H1 (cell line): ENCODE results near the gene USP9Y. TPM values are rescaled to one million over a fixed set of nuclear protein-coding genes. Genes with fewer than 3 reads are reported as not detected.

ENCODE experiments used
- CTCF ChIA-PET: fragments of 300-600 bp; sonication (Branson Sonifier 250); formaldehyde crosslinking; loops from one replicate; lab custom pipeline; 2021; ENCODE audit not compliant: partially characterized antibody; lab: Charles Lee
- POLR2A ChIA-PET: fragments of 300-600 bp; sonication (Branson Sonifier 250); formaldehyde crosslinking; loops from one replicate; lab custom pipeline; 2021; ENCODE audit warnings: inconsistent platforms; ENCODE audit not compliant: partially characterized antibody; lab: Charles Lee
- DNase-seq, 2 experiments: peaks; one replicate each; pipeline versions ENCODE4 v3.0.0 to v3.0.0-alpha.2; 2010 to 2022; ENCODE audit warnings: low spot score in 2 of 2, low read depth in 1 of 2, mixed read lengths in 1 of 2
- FAIRE-seq: peaks from 2 replicates; lab custom pipeline; 2011; peaks lifted over from hg19 to GRCh38; lab: Jason Lieb, UNC
- H2AFZ ChIP-seq: 2 replicates; pipeline ENCODE4 v1.8.1; 2012; ENCODE audit warnings: low read length, inconsistent platforms
- H2AK5ac ChIP-seq: 2 replicates; pipeline ENCODE4 v1.6.1; 2013; ENCODE audit warnings: low read depth, low read length
- H2BK120ac ChIP-seq: replicated peaks from 2 replicates; pipeline ENCODE3; 2013; ENCODE audit warnings: low read depth, low read length, inconsistent platforms
- H2BK12ac ChIP-seq: 2 replicates; pipeline ENCODE4 v1.6.1; 2013; ENCODE audit warnings: low read depth, low read length
- H2BK15ac ChIP-seq: 2 replicates; pipeline ENCODE4 v1.6.1; 2013; ENCODE audit warnings: low read length
- H2BK20ac ChIP-seq: 2 replicates; pipeline ENCODE4 v1.6.1; 2013; ENCODE audit warnings: low read length
- H2BK5ac ChIP-seq: 2 replicates; pipeline ENCODE4 v1.6.1; 2013; ENCODE audit warnings: low read depth, low read length
- H3K14ac ChIP-seq: 2 replicates; pipeline ENCODE4 v1.6.1; 2013; ENCODE audit warnings: inconsistent platforms; ENCODE audit not compliant: insufficient read length
- H3K18ac ChIP-seq: 2 replicates; pipeline ENCODE4 v1.6.1; 2013; ENCODE audit warnings: low read length; ENCODE audit errors: extremely low read depth
- H3K23ac ChIP-seq: 2 replicates; pipeline ENCODE4 v1.6.1; 2013; ENCODE audit warnings: inconsistent platforms; ENCODE audit not compliant: insufficient read length
- H3K23me2 ChIP-seq: 2 replicates; pipeline ENCODE4 v1.6.1; 2013; ENCODE audit warnings: low read depth, low read length
- H3K27ac ChIP-seq: 2 replicates; pipeline ENCODE4 v1.6.1; 2011; ENCODE audit warnings: low read depth, low read length, inconsistent platforms
- H3K27me3 ChIP-seq, 4 experiments: replicated peaks in 1 of 4; 1 replicate in 1 of 4; 2 replicates in 3 of 4; pipeline versions ENCODE4 v1.6.1 to v1.8.1; 2011 to 2013; ENCODE audit warnings: low read length in 3 of 4, mild to moderate bottlenecking in 3 of 4, inconsistent platforms in 2 of 4, mixed read lengths in 2 of 4, moderate library complexity in 1 of 4; ENCODE audit not compliant: control insufficient read depth in 3 of 4, insufficient read depth in 3 of 4; ENCODE audit errors: extremely low read depth in 1 of 4
- H3K36me3 ChIP-seq, 4 experiments: 2 replicates each; pipeline versions ENCODE4 v1.6.1 to v1.8.1; 2011 to 2013; ENCODE audit warnings: mild to moderate bottlenecking in 4 of 4, low read length in 3 of 4, moderate library complexity in 2 of 4, control low read depth in 1 of 4, inconsistent platforms in 1 of 4; ENCODE audit not compliant: insufficient read depth in 4 of 4, control insufficient read depth in 2 of 4
- H3K4ac ChIP-seq: replicated peaks from 2 replicates; pipeline ENCODE3; 2013; ENCODE audit warnings: low read length, low read depth, mixed read lengths, inconsistent platforms; ENCODE audit not compliant: insufficient read length
- H3K4me1 ChIP-seq, 4 experiments: replicated peaks in 1 of 4; 1 replicate in 1 of 4; 2 replicates in 3 of 4; pipeline versions ENCODE4 v1.6.1 to v1.8.1; 2011 to 2013; ENCODE audit warnings: low read length in 3 of 4, inconsistent platforms in 2 of 4, mixed read lengths in 1 of 4; ENCODE audit not compliant: insufficient read depth in 4 of 4, control insufficient read depth in 3 of 4
- H3K4me2 ChIP-seq, 2 experiments: 2 replicates each; pipeline versions ENCODE4 v1.6.1 to v1.8.1; 2011 to 2013; ENCODE audit warnings: low read depth in 2 of 2, low read length in 2 of 2, control low read depth in 1 of 2, inconsistent platforms in 1 of 2, mild to moderate bottlenecking in 1 of 2; ENCODE audit not compliant: insufficient read depth in 1 of 2
- H3K4me3 ChIP-seq, 4 experiments: fragments of 200-600, 300-600 bp in 1 of 4; sonication (generic), shearing (Covaris generic), sonication (Bioruptor Twin) in 1 of 4; 2 replicates each; pipeline versions ENCODE4 v1.5.1 to v1.8.1; 2011 to 2016; ENCODE audit warnings: low read length in 4 of 4, low read depth in 3 of 4, control low read depth in 2 of 4, inconsistent platforms in 2 of 4, mild to moderate bottlenecking in 2 of 4, mixed read lengths in 1 of 4, moderate library complexity in 1 of 4; ENCODE audit not compliant: insufficient read depth in 2 of 4; ENCODE audit errors: extremely low read depth in 1 of 4
- H3K56ac ChIP-seq: replicated peaks from 2 replicates; pipeline ENCODE3; 2013; ENCODE audit warnings: low read depth, mild to moderate bottlenecking, mixed read lengths, low read length, inconsistent platforms; ENCODE audit not compliant: insufficient read length
- H3K79me1 ChIP-seq: 2 replicates; pipeline ENCODE4 v1.6.1; 2013; ENCODE audit warnings: low read depth, low read length, control low read depth
- H3K79me2 ChIP-seq, 2 experiments: 2 replicates each; pipeline versions ENCODE4 v1.6.1 to v1.8.1; 2012 to 2013; ENCODE audit warnings: low read length in 2 of 2, mild to moderate bottlenecking in 2 of 2, inconsistent platforms in 1 of 2; ENCODE audit not compliant: insufficient read depth in 2 of 2, control insufficient read depth in 1 of 2
- H3K9ac ChIP-seq, 4 experiments: replicated peaks in 1 of 4; 1 replicate in 1 of 4; 2 replicates in 3 of 4; pipeline versions ENCODE4 v1.6.1 to v1.8.1; 2011 to 2013; ENCODE audit warnings: low read depth in 3 of 4, low read length in 3 of 4, control low read depth in 2 of 4, mild to moderate bottlenecking in 2 of 4, moderate library complexity in 2 of 4, inconsistent platforms in 1 of 4; ENCODE audit errors: extremely low read depth in 1 of 4
- H3K9me3 ChIP-seq, 2 experiments: 2 replicates each; pipeline versions ENCODE4 v1.6.1 to v1.8.1; 2012 to 2013; ENCODE audit warnings: mild to moderate bottlenecking in 2 of 2, moderate library complexity in 2 of 2, control low read depth in 1 of 2, inconsistent platforms in 1 of 2, low read depth in 1 of 2, low read length in 1 of 2, mixed read lengths in 1 of 2; ENCODE audit not compliant: insufficient read depth in 2 of 2
- H4K20me1 ChIP-seq, 2 experiments: replicated peaks in 1 of 2; 2 replicates each; pipeline versions ENCODE3 to v1.8.1; 2011 to 2013; ENCODE audit warnings: inconsistent platforms in 2 of 2, low read length in 2 of 2, mild to moderate bottlenecking in 1 of 2; ENCODE audit not compliant: insufficient read depth in 2 of 2, control insufficient read depth in 1 of 2
- H4K5ac ChIP-seq: 2 replicates; pipeline ENCODE4 v1.6.1; 2013; ENCODE audit warnings: low read length, low read depth, mixed read lengths, inconsistent platforms; ENCODE audit not compliant: insufficient read length
- H4K8ac ChIP-seq: 2 replicates; pipeline ENCODE4 v1.8.0; 2013; ENCODE audit warnings: mild to moderate bottlenecking, moderate library complexity, low read length, inconsistent platforms; ENCODE audit not compliant: insufficient read depth; ENCODE audit errors: extremely low read depth
- H4K91ac ChIP-seq: replicated peaks from 2 replicates; pipeline ENCODE3; 2013; ENCODE audit warnings: low read length, mixed read lengths, inconsistent platforms; ENCODE audit not compliant: insufficient read length
- BRCA1 ChIP-seq: IDR thresholded peaks from 2 replicates; pipeline ENCODE4 v1.6.1; 2012; ENCODE audit warnings: low read depth, low read length, improper control_type of control experiment
- CBX8 ChIP-seq: fragments of 300-800, 300-1000 bp; sonication (generic); IDR thresholded peaks from 2 replicates; pipeline ENCODE4 v1.7.1; 2016; ENCODE audit warnings: low read depth, low read length, borderline replicate concordance
- CREB1 ChIP-seq: IDR thresholded peaks from 2 replicates; pipeline ENCODE4 v1.6.1; 2012; ENCODE audit warnings: inconsistent platforms
- HDAC2 ChIP-seq, 2 experiments: fragments of 300-600 bp in 1 of 2; sonication (generic) in 1 of 2; IDR thresholded peaks; 2 replicates each; pipeline ENCODE4 v1.6.1; 2011 to 2012; ENCODE audit warnings: low read depth in 2 of 2, low read length in 2 of 2, mild to moderate bottlenecking in 2 of 2, moderate library complexity in 2 of 2, borderline replicate concordance in 1 of 2, inconsistent platforms in 1 of 2
- POLR2A ChIP-seq, 2 experiments: IDR thresholded peaks; 1 replicate in 1 of 2; 2 replicates in 1 of 2; pipeline ENCODE4 v1.6.1; 2011; ENCODE audit warnings: low read depth in 2 of 2, low read length in 2 of 2, mild to moderate bottlenecking in 2 of 2; ENCODE audit errors: control extremely low read depth in 1 of 2
- SUZ12 ChIP-seq: fragments of 200-600 bp; sonication (generic); IDR thresholded peaks from 2 replicates; pipeline ENCODE4 v1.6.1; 2012; ENCODE audit warnings: mild to moderate bottlenecking, inconsistent platforms, low read length, moderate library complexity, mixed read lengths
- TBP ChIP-seq: IDR thresholded peaks from 2 replicates; pipeline ENCODE4 v1.6.1; 2011; ENCODE audit warnings: low read depth, low read length, improper control_type of control experiment
- TCF12 ChIP-seq: IDR thresholded peaks from 2 replicates; pipeline ENCODE4 v1.6.1; 2011; ENCODE audit warnings: low read depth, mild to moderate bottlenecking, low read length
- TEAD4 ChIP-seq: IDR thresholded peaks from 2 replicates; pipeline ENCODE4 v1.6.1; 2012; ENCODE audit warnings: low read depth, low read length, inconsistent platforms, mixed read lengths
- USF2 ChIP-seq: IDR thresholded peaks from 2 replicates; pipeline ENCODE4 v1.6.1; 2011; ENCODE audit warnings: low read length, improper control_type of control experiment
- ZNF274 ChIP-seq: IDR thresholded peaks from 2 replicates; pipeline ENCODE4 v1.7.0; 2012; ENCODE audit warnings: low read length, borderline replicate concordance; ENCODE audit errors: extremely low read depth
- polyA plus RNA-seq, 7 experiments: library from polyadenylated mRNA; depleted of rRNA in 3 of 7; stranded (reverse) in 5 of 7; unstranded in 2 of 7; fragments of >200 nt in 5 of 7; fragments of 200-250 nt in 2 of 7; gene quantifications; 1 replicate in 5 of 7; 2 replicates in 1 of 7; 4 replicates in 1 of 7; pipeline versions ENCODE4 v1.2.1 to v1.2.3, GENCODE V29; 2011 to 2013; ENCODE audit warnings: missing spikeins in 2 of 7, mixed read lengths in 2 of 7
- total RNA-seq: library from RNA; stranded (reverse); fragmentation: NEBNext Ultra II Directional; extraction: Animal tissue kit (Norgen Biotek cat#: 25700); gene quantifications from 2 replicates; pipeline ENCODE4 v1.2.1, GENCODE V29; 2021

USP9Y gene
- total and polyA plus RNA-seq, 2 of the 8 experiments (the other 6 are each of a cell fraction or from before 2014, with no cell fraction given) = 28.3 to 34.1 TPM

GRCh38 chrY:12855791-12856275 lies 154.8 kb downstream of the USP9Y start:
- ChIA-PET CTCF (no interaction called here), POLR2A (no interaction called here)
- H3K36me3 ChIP-seq = peaks cover 0 to 21% (median 6%) of the 10 kb centered on the region in 4 experiments
- no peaks in the 10 kb centered on the region for H3K79me2 ChIP-seq
- no peaks in the 10 kb centered on the region for H4K20me1 ChIP-seq
- H3K4ac ChIP-seq = no peak overlapping the region
- no peak overlapping the region for H2BK15ac ChIP-seq
- no peak for DNase-seq
- H2AFZ ChIP-seq = no peak overlapping the region
- no peak overlapping the region for H3K27ac ChIP-seq
- no peak overlapping the region for H3K4me2 ChIP-seq
- H2BK5ac ChIP-seq = no peak overlapping the region
- no peak overlapping the region for H3K4me3 ChIP-seq
- no peak overlapping the region for H3K23ac ChIP-seq
- no peaks in the 10 kb centered on the region for H3K9me3 ChIP-seq
- H2BK120ac ChIP-seq = no peak overlapping the region
- H2BK12ac ChIP-seq = no peak overlapping the region
- H3K56ac ChIP-seq = no peak overlapping the region
- no peak overlapping the region for H2BK20ac ChIP-seq
- no peak overlapping the region for H3K18ac ChIP-seq
- no peak overlapping the region for H3K9ac ChIP-seq
- H3K79me1 ChIP-seq = no peaks in the 10 kb centered on the region
- no peak overlapping the region for H4K91ac ChIP-seq
- FAIRE-seq = no peak
- no peak overlapping the region for H4K8ac ChIP-seq
- H4K5ac ChIP-seq = no peak overlapping the region
- no peaks in the 10 kb centered on the region for H3K23me2 ChIP-seq
- H2AK5ac ChIP-seq = no peak overlapping the region
- H3K27me3 ChIP-seq = no peaks in the 10 kb centered on the region
- H3K14ac ChIP-seq = no peak overlapping the region
- H3K4me1 ChIP-seq = no peaks in the 10 kb centered on the region
- TF ChIP-seq TCF12 = no peak
- no peak for TF ChIP-seq TBP
- no peak for TF ChIP-seq ZNF274
- no peak for TF ChIP-seq POLR2A (IDR thresholded peaks at IDR 0.05; ENCODE audit: control extremely low read depth in 1 of 2, low read depth in 2 of 2, low read length in 2 of 2)
- TF ChIP-seq TEAD4 = no peak
- no peak for TF ChIP-seq HDAC2 (IDR thresholded peaks at IDR 0.05; ENCODE audit: borderline replicate concordance in 1 of 2, low read depth in 2 of 2, low read length in 2 of 2)
- no peak for TF ChIP-seq SUZ12
- TF ChIP-seq CREB1 = no peak
- TF ChIP-seq USF2 = no peak
- TF ChIP-seq BRCA1 = no peak
- no peak for TF ChIP-seq CBX8
